ENCODE results near the gene PPDPF. TPM values are rescaled to one million over a fixed set of nuclear protein-coding genes. Genes with fewer than 3 reads are reported as not detected.

PPDPF gene
- total and polyA plus RNA-seq, 2 of the 8 experiments (the other 6 are each of a cell fraction or from before 2014, with no cell fraction given), result 30.5 to 138 TPM

DNA sequence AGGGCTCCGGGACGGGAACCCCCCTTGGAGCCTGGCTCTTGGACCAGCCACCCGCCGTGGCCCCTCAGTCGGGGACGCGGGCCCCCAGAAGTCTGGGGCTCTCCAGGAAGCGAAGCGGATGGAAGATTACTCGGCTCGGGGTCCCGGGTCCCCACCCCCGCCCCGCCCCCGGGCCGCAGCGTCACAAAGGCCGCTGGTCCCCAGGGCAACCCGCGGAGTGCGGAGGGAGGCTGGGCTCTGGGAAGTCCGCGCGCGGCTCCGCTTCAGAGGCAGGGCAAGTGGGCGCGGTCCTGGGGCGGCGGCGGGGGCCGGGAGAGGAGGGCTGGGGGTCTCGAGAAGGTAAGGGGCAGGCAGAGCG, 33.3 kb downstream of the PPDPF start, which contains the start of gene FNDC11:
Gene FNDC11 (plus strand): TSS at position 227 of the 358 bp plus-strand sequence. CDS start 1,505 bp downstream, outside the sequence.
- Histone ChIP-seq H3K4me3 (ENCODE audit: extremely low read depth in 1 of 4, insufficient read depth in 2 of 4, low read depth in 3 of 4, low read length in 4 of 4) (peak within 1 kb of the TSS; percentile 57 to 99 (median 81)), H3K4ac (replicated peaks; ENCODE audit: insufficient read length, low read depth, low read length) (no peak within 1 kb of the TSS), H2AK5ac (ENCODE audit: low read depth, low read length) (no peak within 1 kb of the TSS), H3K4me1 (replicated peaks in 1 of 4; ENCODE audit: control insufficient read depth in 3 of 4, insufficient read depth in 4 of 4, low read length in 3 of 4) (peaks cover 0 to 23% (median 14%) of the 10 kb centered on the region in 4 experiments; a peak in 6 of 7 replicates), H3K14ac (ENCODE audit: insufficient read length) (no peak within 1 kb of the TSS), H2BK20ac (ENCODE audit: low read length) (no peak within 1 kb of the TSS; the same call in 1 of the 2 replicates), H3K56ac (replicated peaks; ENCODE audit: insufficient read length, low read depth, low read length) (no peak within 1 kb of the TSS), H4K8ac (ENCODE audit: extremely low read depth, insufficient read depth, low read length) (peak within 1 kb of the TSS; percentile 79), H3K79me1 (ENCODE audit: low read depth, low read length) (no peaks in the 10 kb centered on the region), H3K27me3 (replicated peaks in 1 of 4; ENCODE audit: control insufficient read depth in 3 of 4, extremely low read depth in 1 of 4, insufficient read depth in 3 of 4, low read length in 3 of 4) (no peaks in the 10 kb centered on the region; a peak in 1 of 7 replicates), H3K18ac (ENCODE audit: extremely low read depth, low read length) (peak within 1 kb of the TSS; percentile 91), H3K9ac (replicated peaks in 1 of 4; ENCODE audit: extremely low read depth in 1 of 4, low read depth in 3 of 4, low read length in 3 of 4) (peak within 1 kb of the TSS in 1 of 4 experiments; percentile 8; a peak in 2 of 7 replicates), H3K23me2 (ENCODE audit: low read depth, low read length) (peaks cover 4% of the 10 kb centered on the region; the same call in 1 of the 2 replicates), H3K4me2 (ENCODE audit: insufficient read depth in 1 of 2, low read depth in 2 of 2, low read length in 2 of 2) (peak within 1 kb of the TSS; percentile 49 to 95), H2AFZ (ENCODE audit: low read length) (no peak within 1 kb of the TSS; the same call in 1 of the 2 replicates), H2BK120ac (replicated peaks; ENCODE audit: low read depth, low read length) (no peak within 1 kb of the TSS), H4K20me1 (replicated peaks in 1 of 2; ENCODE audit: control insufficient read depth in 1 of 2, insufficient read depth in 2 of 2, low read length in 2 of 2) (peaks cover 0 to 1% of the 10 kb centered on the region in 2 experiments), H3K23ac (ENCODE audit: insufficient read length) (no peak within 1 kb of the TSS), H2BK15ac (ENCODE audit: low read length) (no peak within 1 kb of the TSS; the same call in 1 of the 2 replicates), H3K79me2 (ENCODE audit: control insufficient read depth in 1 of 2, insufficient read depth in 2 of 2, low read length in 2 of 2) (no peaks in the 10 kb centered on the region), H4K5ac (ENCODE audit: insufficient read length, low read depth, low read length) (peak within 1 kb of the TSS; percentile 21), H2BK5ac (ENCODE audit: low read depth, low read length) (peak within 1 kb of the TSS; percentile 83; the same call in 1 of the 2 replicates), H3K9me3 (ENCODE audit: insufficient read depth in 2 of 2, low read depth in 1 of 2, low read length in 1 of 2) (no peaks in the 10 kb centered on the region), H4K91ac (replicated peaks; ENCODE audit: insufficient read length, low read length) (no peak within 1 kb of the TSS), H3K27ac (ENCODE audit: low read depth, low read length) (peak within 1 kb of the TSS; percentile 13; the same call in 1 of the 2 replicates), H3K36me3 (ENCODE audit: control insufficient read depth in 2 of 4, insufficient read depth in 4 of 4, low read length in 3 of 4) (no peaks in the 10 kb centered on the region), H2BK12ac (ENCODE audit: low read depth, low read length) (peak within 1 kb of the TSS; percentile 50; the same call in 1 of the 2 replicates)
- DNase-seq (ENCODE audit: low read depth in 1 of 2, low spot score in 2 of 2) (peak in 1 of 2 experiments; percentile 84), FAIRE-seq (no peak)
- 0% methylated on average over 7 of the region's 34 CpGs; no CpG with 5 or more reads in 1 of the 2 experiments for WGBS, 2 experiments (ENCODE audit: extremely low coverage in 1 of 2, insufficient coverage in 1 of 2, insufficient read length in 1 of 2, insufficient replicate concordance in 2 of 2, low coverage in 1 of 2, low lambda C conversion rate in 2 of 2, missing lambda C conversion rate in 1 of 2)
- ChIA-PET CTCF (ENCODE audit: partially characterized antibody) (interaction anchor here (2.5 kb wide), 1 partner anchor 16 kb away, joined by 17 read pairs; the partner anchor contains the start of gene PTK6), POLR2A (ENCODE audit: partially characterized antibody) (interaction anchor here (1.5 kb wide), 1 partner anchor 33 kb away, joined by 7 read pairs; the partner anchor contains the start of gene PPDPF)
- 0 out of 2 replicates have a peak, but pooled peaks have one; percentile 9 for TF ChIP-seq CREB1 (IDR thresholded peaks at IDR 0.05)
- no peak for TF ChIP-seq ZNF274 (IDR thresholded peaks at IDR 0.05; ENCODE audit: borderline replicate concordance, extremely low read depth, low read length)
- TF ChIP-seq KDM4A (IDR thresholded peaks at IDR 0.05; ENCODE audit: low read depth, low read length, severe bottlenecking), result peak; percentile 44

All from H1 (cell line).